GM23338 (cell line): Measurements from ENCODE around the gene TRAF3IP1. TPM values are rescaled to one million over a fixed set of nuclear protein-coding genes. Genes with fewer than 3 reads are reported as not detected.
A peak's percentile ranks its signal among the peaks of the same experiment; 100 is the strongest.

Source experiments
- ATAC-seq: fragments of 200-7000 bp; cut with Tn5 transposase; 3 replicates; pipeline ENCODE4 v1.9.1; 2020
- DNase-seq: peaks from one replicate; pipeline ENCODE4 v3.0.0-alpha.2; 2015; ENCODE audit warnings: low spot score
- H2AFZ ChIP-seq: fragments of 200-600 bp; sonication (generic); 2 replicates; pipeline ENCODE4 v1.8.0; 2016; ENCODE audit warnings: antibody characterized with exemption, mild to moderate bottlenecking, moderate library complexity
- H3F3A ChIP-seq: fragments of 200-600 bp; sonication (generic); replicated peaks from 2 replicates; pipeline ENCODE4 v1.8.0; 2017; ENCODE audit warnings: antibody characterized with exemption, mixed run types, low read depth
- H3K27ac ChIP-seq: fragments of 200-600 bp; sonication (generic); 2 replicates; pipeline ENCODE4 v1.6.1; 2016; ENCODE audit warnings: low read depth
- H3K27me3 ChIP-seq: fragments of 200-600 bp; sonication (generic); 2 replicates; pipeline ENCODE4 v1.8.0; 2016; ENCODE audit warnings: mild to moderate bottlenecking, mixed run types, moderate library complexity; ENCODE audit not compliant: insufficient read depth
- H3K36me3 ChIP-seq: fragments of 200-600 bp; sonication (generic); 2 replicates; pipeline ENCODE4 v1.8.0; 2016; ENCODE audit warnings: mild to moderate bottlenecking; ENCODE audit not compliant: insufficient read depth
- H3K4me1 ChIP-seq: fragments of 200-600 bp; sonication (generic); 2 replicates; pipeline ENCODE4 v1.8.0; 2016; ENCODE audit warnings: mild to moderate bottlenecking, moderate library complexity; ENCODE audit not compliant: insufficient read depth
- H3K4me2 ChIP-seq: fragments of 200-600 bp; sonication (generic); 2 replicates; pipeline ENCODE4 v1.7.1; 2017; ENCODE audit warnings: mixed run types
- H3K4me3 ChIP-seq: fragments of 200-600 bp; sonication (generic); 2 replicates; pipeline ENCODE4 v1.6.1; 2016; ENCODE audit warnings: mixed run types
- H3K79me2 ChIP-seq: fragments of 200-600 bp; sonication (generic); replicated peaks from 2 replicates; pipeline ENCODE4 v1.8.0; 2017; ENCODE audit warnings: mild to moderate bottlenecking; ENCODE audit not compliant: insufficient read depth
- H3K9me2 ChIP-seq: fragments of 200-600 bp; sonication (generic); 2 replicates; pipeline ENCODE4 v1.8.0; 2017; ENCODE audit not compliant: insufficient read depth
- H4K20me1 ChIP-seq: fragments of 200-600 bp; sonication (generic); replicated peaks from 2 replicates; pipeline ENCODE4 v1.8.0; 2017; ENCODE audit warnings: mild to moderate bottlenecking; ENCODE audit not compliant: insufficient read depth
- H3K27ac Mint-ChIP-seq: 2 replicates; pipeline ENCODE4 v1.8.0; 2020; ENCODE audit warnings: inconsistent platforms, mild to moderate bottlenecking, moderate library complexity, mixed read lengths
- H3K27me3 Mint-ChIP-seq: 3 replicates; pipeline ENCODE4 v1.8.0; 2022; ENCODE audit warnings: low read depth, mild to moderate bottlenecking, moderate library complexity, mixed read lengths, inconsistent platforms; ENCODE audit not compliant: insufficient read depth, poor library complexity
- H3K36me3 Mint-ChIP-seq: 3 replicates; pipeline ENCODE4 v1.8.0; 2021; ENCODE audit warnings: low read depth, mild to moderate bottlenecking, inconsistent platforms, moderate library complexity, mixed read lengths
- H3K4me1 Mint-ChIP-seq: 3 replicates; pipeline ENCODE4 v1.8.0; 2020; ENCODE audit warnings: mild to moderate bottlenecking, inconsistent platforms, mixed read lengths
- H3K4me3 Mint-ChIP-seq: 3 replicates; pipeline ENCODE4 v1.8.0; 2021; ENCODE audit warnings: moderate library complexity, mild to moderate bottlenecking, inconsistent platforms, mixed read lengths
- H3K9me3 Mint-ChIP-seq: 3 replicates; pipeline ENCODE4 v1.8.0; 2020; ENCODE audit warnings: moderate library complexity, mild to moderate bottlenecking, inconsistent platforms, mixed read lengths
- CREB1 ChIP-seq: fragments of 250-450 bp; sonication (Bioruptor Pico); IDR thresholded peaks from 2 replicates; pipeline ENCODE4 v1.5.0; 2020; ENCODE audit warnings: low read depth, mild to moderate bottlenecking, moderate library complexity
- CTCF ChIP-seq, 2 experiments: fragments of 200-600 bp in 1 of 2; sonication (generic) in 1 of 2; conservative IDR thresholded peaks; 2 replicates each; pipeline versions ENCODE4 v1.5.1 to v1.6.1; 2016 to 2017; ENCODE audit warnings: antibody characterized with exemption in 2 of 2, low read depth in 2 of 2, mild to moderate bottlenecking in 2 of 2, moderate library complexity in 1 of 2
- EZH2 ChIP-seq: fragments of 200-600 bp; sonication (generic); IDR thresholded peaks from one replicate; pipeline ENCODE4 v1.8.0; 2017; ENCODE audit warnings: antibody characterized with exemption, mild to moderate bottlenecking, low read depth; ENCODE audit not compliant: unreplicated experiment
- EZH2phosphoT487 ChIP-seq: fragments of 200-600 bp; sonication (generic); IDR thresholded peaks from one replicate; pipeline ENCODE4 v1.8.1; 2018; ENCODE audit warnings: antibody characterized with exemption; ENCODE audit not compliant: unreplicated experiment
- JUNB ChIP-seq: IDR thresholded peaks from one replicate; pipeline ENCODE4 v1.6.1; 2016; ENCODE audit warnings: antibody characterized with exemption; ENCODE audit not compliant: unreplicated experiment
- NANOG ChIP-seq: IDR thresholded peaks from 2 replicates; pipeline ENCODE4 v1.6.1; 2016; ENCODE audit warnings: antibody characterized with exemption, borderline replicate concordance
- POLR2AphosphoS5 ChIP-seq: IDR thresholded peaks from 2 replicates; pipeline ENCODE4 v1.6.1; 2016; ENCODE audit warnings: antibody characterized with exemption, low read depth
- REST ChIP-seq: IDR thresholded peaks from one replicate; pipeline ENCODE4 v1.6.1; 2018; ENCODE audit warnings: antibody characterized with exemption; ENCODE audit not compliant: unreplicated experiment
- ZNF114 ChIP-seq: fragments of 250-450 bp; sonication (Bioruptor Pico); IDR thresholded peaks from 2 replicates; pipeline ENCODE4 v1.5.0; 2020; ENCODE audit warnings: mild to moderate bottlenecking, moderate library complexity
- ZNF331 ChIP-seq: fragments of 250-450 bp; sonication (Bioruptor Pico); IDR thresholded peaks from 2 replicates; pipeline ENCODE4 v1.5.0; 2020; ENCODE audit warnings: low read depth, mild to moderate bottlenecking, moderate library complexity
- ZNF462 ChIP-seq: fragments of 250-450 bp; sonication (Bioruptor Pico); IDR thresholded peaks from 2 replicates; pipeline ENCODE4 v1.5.0; 2020; ENCODE audit warnings: mild to moderate bottlenecking, moderate library complexity
- polyA plus RNA-seq: library from polyadenylated mRNA; unstranded; fragments of >200 nt; fragmentation: Nextera tagmentation; extraction: Ambion mirVana; gene quantifications from 2 replicates; pipeline ENCODE4 v1.2.1, GENCODE V29; 2016
- total RNA-seq: library from RNA; depleted of rRNA; stranded (reverse); fragments of >200 nt; shearing (Covaris generic); gene quantifications from 2 replicates; pipeline ENCODE4 v1.2.3, GENCODE V29; 2014
- TF ChIP-seq, protein P1 (sequence below): IDR thresholded peaks from 2 replicates; pipeline ENCODE4 v1.6.1; 2016; ENCODE audit warnings: antibody characterized with exemption

Gene TRAF3IP1
- total and polyA plus RNA-seq, 2 experiments from 2014 or later = 12.5 to 20.7 TPM

DNA sequence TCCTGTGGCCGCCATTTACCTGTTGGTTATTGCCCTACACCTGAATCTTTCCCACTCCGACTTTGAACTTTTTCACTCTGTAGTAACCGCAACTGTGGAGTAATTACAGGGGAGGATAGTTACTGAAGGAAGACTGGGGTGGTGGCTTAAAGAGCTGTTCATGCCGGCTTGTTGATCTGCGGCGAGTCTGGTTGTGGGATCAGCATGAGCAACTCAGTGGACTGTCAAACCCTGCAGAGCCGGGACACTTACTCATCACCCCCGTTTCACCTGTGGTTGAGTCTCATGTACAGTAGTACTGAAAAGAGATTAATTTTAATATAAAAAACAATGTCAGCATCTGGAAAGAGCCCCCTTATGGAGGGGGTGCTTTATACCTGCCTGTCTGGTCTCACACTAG is 108.5 kb downstream of the TRAF3IP1 start:
- Histone ChIP-seq H3K27ac (no peak overlapping the region), H3K4me3 (no peak overlapping the region), H2AFZ (no peak overlapping the region), H3F3A (no peaks in the 10 kb centered on the region), H3K27me3 (no peaks in the 10 kb centered on the region), H3K79me2 (peaks cover 66% of the 10 kb centered on the region), H3K4me1 (peaks cover 11% of the 10 kb centered on the region), H3K36me3 (0 out of 2 replicates have a peak, but pooled peaks cover 7% of the 10 kb centered on the region), H4K20me1 (peaks cover 10% of the 10 kb centered on the region; the same call in 1 of the 2 replicates), H3K9me2 (no peaks in the 10 kb centered on the region), H3K4me2 (no peak overlapping the region)
- Mint-ChIP-seq H3K27ac (no peak overlapping the region), H3K27me3 (no peaks in the 10 kb centered on the region), H3K4me3 (peak overlapping the region; percentile 94; the same call in 2 of the 3 replicates), H3K4me1 (peaks cover 10% of the 10 kb centered on the region), H3K9me3 (peaks cover 14% of the 10 kb centered on the region), H3K36me3 (peaks cover 32% of the 10 kb centered on the region)
- ATAC-seq (no peak), DNase-seq (no peak)
- TF ChIP-seq, protein P1, sequence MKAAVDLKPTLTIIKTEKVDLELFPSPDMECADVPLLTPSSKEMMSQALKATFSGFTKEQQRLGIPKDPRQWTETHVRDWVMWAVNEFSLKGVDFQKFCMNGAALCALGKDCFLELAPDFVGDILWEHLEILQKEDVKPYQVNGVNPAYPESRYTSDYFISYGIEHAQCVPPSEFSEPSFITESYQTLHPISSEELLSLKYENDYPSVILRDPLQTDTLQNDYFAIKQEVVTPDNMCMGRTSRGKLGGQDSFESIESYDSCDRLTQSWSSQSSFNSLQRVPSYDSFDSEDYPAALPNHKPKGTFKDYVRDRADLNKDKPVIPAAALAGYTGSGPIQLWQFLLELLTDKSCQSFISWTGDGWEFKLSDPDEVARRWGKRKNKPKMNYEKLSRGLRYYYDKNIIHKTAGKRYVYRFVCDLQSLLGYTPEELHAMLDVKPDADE = no peak
- TF ChIP-seq NANOG = no peak
- TF ChIP-seq JUNB = no peak
- no peak for TF ChIP-seq CREB1
- TF ChIP-seq ZNF462 = no peak
- no peak for TF ChIP-seq ZNF114
- TF ChIP-seq CTCF (conservative IDR thresholded peaks at IDR 0.05; ENCODE audit: low read depth in 2 of 2) = no peak
- no peak for TF ChIP-seq REST
- TF ChIP-seq EZH2phosphoT487 = no peak
- no peak for TF ChIP-seq POLR2AphosphoS5
- TF ChIP-seq EZH2 = no peak
- TF ChIP-seq ZNF331 = no peak
